DOHH2 (cell line): Measurements from ENCODE around the gene TMEM200B.
"Not testable (repeated sequence)": the region's sequence is repeated elsewhere in the genome, so short reads cannot be mapped to it uniquely, and the experiment has no call there.

Experiments used
- H3F3A ChIP-seq: fragments of 200-600 bp; sonication (generic), shearing (Covaris generic); 2 replicates; pipeline ENCODE4 v1.6.0; 2016; ENCODE audit warnings: antibody characterized with exemption, mild to moderate bottlenecking; ENCODE audit not compliant: control insufficient read depth, insufficient read depth
- H3K27ac ChIP-seq: fragments of 200-600 bp; sonication (generic); 2 replicates; pipeline ENCODE4 v1.5.1; 2014; ENCODE audit warnings: low read depth, mild to moderate bottlenecking, low read length, moderate library complexity
- H3K27me3 ChIP-seq: fragments of 200-600 bp; sonication (generic); 2 replicates; pipeline ENCODE4 v1.6.1; 2014; ENCODE audit warnings: mild to moderate bottlenecking, low read length, mixed read lengths; ENCODE audit not compliant: control insufficient read depth
- H3K36me3 ChIP-seq: fragments of 200-600 bp; sonication (generic); 2 replicates; pipeline ENCODE4 v1.6.1; 2014; ENCODE audit warnings: mild to moderate bottlenecking, low read length, moderate library complexity, mixed read lengths; ENCODE audit not compliant: control insufficient read depth
- H3K4me1 ChIP-seq: fragments of 200-600 bp; sonication (generic); 2 replicates; pipeline ENCODE4 v1.6.1; 2014; ENCODE audit warnings: mild to moderate bottlenecking, low read length, mixed read lengths; ENCODE audit not compliant: control insufficient read depth
- H3K4me2 ChIP-seq: fragments of 200-600 bp; sonication (generic); 2 replicates; pipeline ENCODE4 v1.6.0; 2014; ENCODE audit warnings: mild to moderate bottlenecking, low read length, moderate library complexity
- H3K4me3 ChIP-seq: fragments of 200-600 bp; sonication (generic); 2 replicates; pipeline ENCODE4 v1.5.1; 2014; ENCODE audit warnings: mild to moderate bottlenecking, low read length, mixed read lengths
- H3K79me2 ChIP-seq: fragments of 200-600 bp; sonication (generic); 2 replicates; pipeline ENCODE4 v1.6.1; 2014; ENCODE audit warnings: mild to moderate bottlenecking, low read length, mixed read lengths; ENCODE audit not compliant: control insufficient read depth
- H3K9me2 ChIP-seq: fragments of 200-600 bp; sonication (generic); replicated peaks from 2 replicates; pipeline ENCODE4 v1.6.1; 2014; ENCODE audit warnings: mild to moderate bottlenecking, low read length, mixed read lengths; ENCODE audit not compliant: control insufficient read depth
- H3K9me3 ChIP-seq: fragments of 200-600 bp; sonication (generic); 2 replicates; pipeline ENCODE4 v1.6.1; 2014; ENCODE audit warnings: antibody characterized with exemption, low read length, mixed read lengths; ENCODE audit not compliant: control insufficient read depth, insufficient read depth
- H4K20me1 ChIP-seq: fragments of 200-600 bp; sonication (generic); 2 replicates; pipeline ENCODE4 v1.6.0; 2014; ENCODE audit warnings: low read depth, mild to moderate bottlenecking, antibody characterized with exemption, low read length, moderate library complexity; ENCODE audit not compliant: control insufficient read depth, insufficient read depth
- EZH2phosphoT487 ChIP-seq: fragments of 200-600 bp; sonication (generic); IDR thresholded peaks from 2 replicates; pipeline ENCODE4 v1.6.1; 2017; ENCODE audit warnings: borderline replicate concordance, mild to moderate bottlenecking, antibody characterized with exemption, low read length, moderate library complexity, mixed read lengths
- TF ChIP-seq, protein P1 (sequence below): fragments of 200-600 bp; sonication (generic); IDR thresholded peaks from one replicate; pipeline ENCODE4 v1.5.1; 2014; ENCODE audit warnings: antibody characterized with exemption, mild to moderate bottlenecking, low read depth, low read length; ENCODE audit not compliant: poor library complexity, severe bottlenecking

Gene TMEM200B

DNA sequence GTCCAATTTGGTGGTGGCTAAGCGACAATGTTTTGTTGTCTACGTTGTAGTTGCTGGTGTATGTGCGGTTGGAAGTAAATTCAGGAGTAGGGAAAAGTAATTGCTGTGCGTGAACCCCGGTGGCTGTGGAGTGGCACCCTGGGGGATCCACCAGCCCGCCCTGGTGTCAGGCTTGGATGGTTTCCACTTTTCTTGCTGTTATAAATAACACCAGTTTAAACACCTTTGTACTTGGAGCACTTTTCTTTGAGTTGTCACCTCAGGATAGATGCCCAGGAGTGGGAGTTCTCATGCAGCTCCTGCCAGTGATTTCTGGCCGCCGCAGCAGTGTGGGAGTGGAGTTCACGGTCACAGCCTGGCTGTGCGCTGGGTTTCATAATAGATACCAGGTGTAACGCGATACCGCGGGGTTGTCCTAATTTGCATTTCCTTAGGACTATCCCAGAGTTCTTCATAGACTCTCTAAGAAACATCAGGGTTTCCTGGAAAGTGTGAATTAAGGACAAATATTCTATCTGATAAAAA lies 12.8 kb upstream of the TMEM200B start:
- no peaks in the 10 kb centered on the region for H3K27me3 ChIP-seq
- no peaks in the 10 kb centered on the region for H3K4me1 ChIP-seq
- no peaks in the 10 kb centered on the region for H4K20me1 ChIP-seq
- no peaks in the 10 kb centered on the region for H3F3A ChIP-seq
- no peaks in the 10 kb centered on the region for H3K79me2 ChIP-seq
- H3K9me3 ChIP-seq, result no peaks in the 10 kb centered on the region
- TF ChIP-seq, protein P1, sequence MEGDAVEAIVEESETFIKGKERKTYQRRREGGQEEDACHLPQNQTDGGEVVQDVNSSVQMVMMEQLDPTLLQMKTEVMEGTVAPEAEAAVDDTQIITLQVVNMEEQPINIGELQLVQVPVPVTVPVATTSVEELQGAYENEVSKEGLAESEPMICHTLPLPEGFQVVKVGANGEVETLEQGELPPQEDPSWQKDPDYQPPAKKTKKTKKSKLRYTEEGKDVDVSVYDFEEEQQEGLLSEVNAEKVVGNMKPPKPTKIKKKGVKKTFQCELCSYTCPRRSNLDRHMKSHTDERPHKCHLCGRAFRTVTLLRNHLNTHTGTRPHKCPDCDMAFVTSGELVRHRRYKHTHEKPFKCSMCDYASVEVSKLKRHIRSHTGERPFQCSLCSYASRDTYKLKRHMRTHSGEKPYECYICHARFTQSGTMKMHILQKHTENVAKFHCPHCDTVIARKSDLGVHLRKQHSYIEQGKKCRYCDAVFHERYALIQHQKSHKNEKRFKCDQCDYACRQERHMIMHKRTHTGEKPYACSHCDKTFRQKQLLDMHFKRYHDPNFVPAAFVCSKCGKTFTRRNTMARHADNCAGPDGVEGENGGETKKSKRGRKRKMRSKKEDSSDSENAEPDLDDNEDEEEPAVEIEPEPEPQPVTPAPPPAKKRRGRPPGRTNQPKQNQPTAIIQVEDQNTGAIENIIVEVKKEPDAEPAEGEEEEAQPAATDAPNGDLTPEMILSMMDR, result no peak
- no peak for TF ChIP-seq EZH2phosphoT487
- H3K4me3 ChIP-seq, result no peak overlapping the region
- no peaks in the 10 kb centered on the region for H3K36me3 ChIP-seq
- no peaks in the 10 kb centered on the region for H3K9me2 ChIP-seq
- H3K27ac ChIP-seq, result no peak overlapping the region
- no peak overlapping the region for H3K4me2 ChIP-seq

DNA sequence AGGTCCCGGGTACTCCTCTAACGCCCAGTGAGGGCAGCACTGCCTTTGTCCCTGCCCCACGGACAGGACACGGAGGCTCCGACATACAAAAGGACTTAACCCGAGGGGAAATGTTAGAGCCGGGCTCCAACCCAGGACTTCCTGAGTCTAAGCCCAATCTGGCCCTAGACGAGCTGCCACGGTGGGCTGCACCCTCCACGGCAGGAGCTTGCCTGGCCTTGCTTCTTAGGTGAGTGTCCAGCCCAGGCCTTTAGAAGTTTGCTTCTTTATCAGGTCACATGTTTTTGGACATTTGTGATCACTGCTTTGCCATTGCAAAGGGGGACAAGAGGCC lies 11.0 kb upstream of the TMEM200B start:
- Histone ChIP-seq H3K27me3 (no peaks in the 10 kb centered on the region), H4K20me1 (no peaks in the 10 kb centered on the region), H3F3A (no peaks in the 10 kb centered on the region), H3K4me1 (no peaks in the 10 kb centered on the region), H3K27ac (no peak overlapping the region), H3K4me3 (no peak overlapping the region), H3K9me3 (no peaks in the 10 kb centered on the region), H3K4me2 (no peak overlapping the region), H3K36me3 (no peaks in the 10 kb centered on the region), H3K79me2 (no peaks in the 10 kb centered on the region), H3K9me2 (no peaks in the 10 kb centered on the region)
- no peak for TF ChIP-seq EZH2phosphoT487
- TF ChIP-seq, protein P1, result no peak

DNA sequence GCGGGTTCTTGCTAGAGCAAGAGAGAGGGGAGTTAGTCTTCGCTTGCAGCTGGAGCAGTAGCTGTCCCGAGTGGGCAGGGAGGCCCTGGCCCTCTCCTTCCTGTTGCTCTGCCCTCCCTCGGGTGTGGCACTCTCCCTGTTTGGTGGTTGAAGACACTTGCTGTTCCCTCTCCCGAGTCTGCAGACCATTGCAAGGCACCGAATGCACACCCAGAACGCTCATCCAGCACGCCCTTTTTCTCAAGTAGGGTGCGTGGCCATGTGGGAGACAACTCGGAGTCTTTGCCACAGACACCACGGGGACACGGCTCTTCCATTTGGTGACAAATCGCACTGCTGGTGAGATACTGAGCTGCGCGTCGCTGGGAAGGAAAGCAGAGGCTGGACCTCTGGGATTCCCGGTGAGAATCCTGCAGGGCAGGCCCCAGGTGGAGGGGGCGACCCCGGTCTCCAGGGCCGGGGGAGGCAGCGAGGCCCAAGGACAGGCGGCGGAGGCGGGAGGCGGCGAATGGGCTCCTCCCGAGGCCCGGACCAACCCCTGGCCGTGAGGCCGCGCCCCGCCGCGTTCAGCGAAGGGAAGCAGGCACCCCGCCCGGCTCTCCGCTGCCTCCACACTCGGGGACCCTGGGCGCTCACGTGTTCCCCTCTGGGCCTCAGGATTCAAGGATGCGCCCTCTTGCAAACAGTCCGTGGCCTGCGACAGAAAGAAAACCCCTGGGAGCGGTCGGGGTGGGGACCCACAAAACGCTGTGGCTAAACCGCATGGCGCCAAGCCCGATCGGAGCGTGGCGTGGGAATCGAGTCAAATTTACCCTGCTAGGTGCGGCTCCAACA lies 10.4 kb upstream of the TMEM200B start:
- Histone ChIP-seq H3K36me3 (no peaks in the 10 kb centered on the region), H3F3A (no peaks in the 10 kb centered on the region), H4K20me1 (no peaks in the 10 kb centered on the region), H3K9me3 (no peaks in the 10 kb centered on the region), H3K27me3 (no peaks in the 10 kb centered on the region), H3K4me2 (no peak overlapping the region), H3K4me1 (no peaks in the 10 kb centered on the region), H3K79me2 (no peaks in the 10 kb centered on the region), H3K4me3 (no peak overlapping the region), H3K27ac (no peak overlapping the region), H3K9me2 (no peaks in the 10 kb centered on the region)
- TF ChIP-seq EZH2phosphoT487, result no peak
- TF ChIP-seq, protein P1, result no peak

- not testable (repeated sequence) for H4K20me1 ChIP-seq, H3K4me1 ChIP-seq, H3K36me3 ChIP-seq, H3K4me3 ChIP-seq, H3K79me2 ChIP-seq, H3K27me3 ChIP-seq, H3F3A ChIP-seq, H3K9me3 ChIP-seq, H3K27ac ChIP-seq, H3K9me2 ChIP-seq, H3K4me2 ChIP-seq
Observed at GRCh38 chr1:29131056-29131455, 7.4 kb upstream of the TMEM200B start.
